HG02642 (cell line): Measurements from ENCODE around the gene SLC26A8.
A peak's percentile ranks its signal among the peaks of the same experiment; 100 is the strongest.
"Not testable (repeated sequence)": the region's sequence is repeated elsewhere in the genome, so short reads cannot be mapped to it uniquely, and the experiment has no call there.

Experiments used
- ATAC-seq: cut with Tn5 transposase; IDR thresholded peaks from one replicate; pipeline ENCODE4 v1.9.1; 2021; ENCODE audit warnings: mild to moderate bottlenecking; ENCODE audit not compliant: unreplicated experiment, poor library complexity

SLC26A8 gene

DNA sequence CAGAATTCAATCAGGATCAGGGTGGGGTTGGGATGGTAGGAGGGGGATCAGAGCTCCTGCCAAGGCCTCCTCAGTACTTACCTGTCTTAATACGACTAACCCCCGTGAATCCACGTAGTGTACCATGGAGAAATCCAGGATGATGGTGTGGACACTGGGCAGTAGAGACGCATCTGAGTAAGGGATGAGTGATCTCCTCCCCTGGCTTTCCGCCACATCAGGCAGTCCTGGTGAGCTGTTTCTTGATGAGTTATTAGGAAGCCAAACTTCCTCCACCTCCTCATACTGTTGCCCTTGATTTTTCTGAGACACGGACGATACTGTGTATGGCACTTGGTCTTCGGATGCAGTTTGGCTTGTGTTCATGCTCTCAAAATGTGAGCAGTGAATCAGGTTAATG lies 69.4 kb downstream of the SLC26A8 start:
- ATAC-seq, result no peak

DNA sequence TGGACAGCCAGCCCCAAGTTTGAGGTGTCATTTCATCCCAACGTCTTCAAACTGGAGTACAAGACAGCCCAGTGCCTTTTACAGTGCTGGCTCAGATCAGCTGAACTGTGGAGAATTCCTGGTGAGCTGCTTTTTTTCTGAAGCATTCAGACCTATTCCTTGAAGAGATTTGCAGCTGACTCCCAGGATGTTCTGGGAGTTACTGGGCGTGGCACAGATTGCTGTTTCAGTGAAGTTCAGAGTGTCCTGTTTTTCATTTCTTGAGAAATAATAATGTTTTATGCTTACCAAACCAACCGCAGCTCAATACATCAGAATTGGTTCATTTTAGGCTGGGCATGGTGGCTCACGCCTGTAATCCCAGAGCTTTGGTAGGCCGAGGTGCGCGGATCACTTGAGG lies 70.1 kb downstream of the SLC26A8 start:
- no peak for ATAC-seq

DNA sequence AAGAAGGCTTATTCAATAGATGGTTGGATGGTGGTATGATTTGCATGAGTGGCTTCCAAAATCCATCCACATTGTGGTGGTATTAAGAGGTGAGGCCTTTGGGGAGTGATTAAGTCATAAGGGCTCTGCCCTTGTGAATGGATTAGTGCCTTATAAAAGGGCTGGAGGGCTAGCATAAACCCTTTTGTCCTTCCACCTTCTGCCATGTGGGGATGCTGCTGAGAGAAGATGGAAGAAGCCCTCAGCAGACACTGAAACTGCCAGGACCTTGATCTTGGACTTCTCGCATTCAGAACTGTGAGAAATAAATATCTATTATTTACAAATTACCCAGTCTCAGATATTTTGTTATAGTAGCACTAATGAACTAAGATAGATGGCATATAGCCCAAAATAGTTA lies 75.7 kb downstream of the SLC26A8 start:
- no peak for ATAC-seq

- ATAC-seq, result no peak
Observed at GRCh38 chr6:35945650-35946025, 78.8 kb downstream of the SLC26A8 start.

GRCh38 chr6:35943390-35943789 lies 81.1 kb downstream of the SLC26A8 start:
- no peak for ATAC-seq

- ATAC-seq, result no peak
Observed at GRCh38 chr6:35942355-35942754, 82.1 kb downstream of the SLC26A8 start.

- not testable (repeated sequence) for ATAC-seq
Observed at GRCh38 chr6:35941170-35941569, 83.3 kb downstream of the SLC26A8 start.

GRCh38 chr6:35940014-35940413 lies 84.4 kb downstream of the SLC26A8 start:
- not testable (repeated sequence) for ATAC-seq

- ATAC-seq, result not testable (repeated sequence)
Observed at GRCh38 chr6:35939259-35939658, 85.2 kb downstream of the SLC26A8 start.

DNA sequence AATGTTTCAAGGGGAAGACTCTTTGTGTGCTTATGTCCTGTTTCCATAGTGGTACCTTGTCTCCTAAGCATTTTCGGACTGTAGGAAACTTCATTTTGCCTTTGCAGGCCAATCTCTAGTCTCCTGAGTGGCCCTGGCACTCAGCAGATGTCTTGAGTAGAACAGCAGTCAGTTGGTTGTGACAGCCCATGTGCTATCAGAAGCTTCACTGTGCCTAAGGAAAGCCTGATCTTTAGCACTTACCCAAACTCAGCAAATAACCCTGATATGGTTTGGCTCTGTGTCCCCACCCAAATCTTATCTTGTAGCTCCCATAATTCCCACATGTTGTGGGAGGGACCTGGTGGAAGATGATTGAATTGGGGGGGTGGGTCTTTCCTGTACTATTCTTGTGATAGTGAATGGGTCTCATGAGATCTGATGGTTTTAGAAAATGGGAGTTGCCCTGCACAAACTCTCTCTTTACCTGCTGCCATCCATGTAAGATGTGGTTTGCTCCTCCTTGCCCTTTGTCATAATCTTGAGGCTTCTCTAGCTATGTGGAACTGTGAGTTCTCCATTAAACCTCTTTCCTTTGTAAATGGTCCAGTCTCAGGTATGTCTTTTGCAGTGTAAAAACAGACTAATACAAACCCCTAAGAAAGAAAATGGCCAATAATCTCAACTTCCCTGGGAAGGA lies 87.6 kb downstream of the SLC26A8 start:
- no peak for ATAC-seq

DNA sequence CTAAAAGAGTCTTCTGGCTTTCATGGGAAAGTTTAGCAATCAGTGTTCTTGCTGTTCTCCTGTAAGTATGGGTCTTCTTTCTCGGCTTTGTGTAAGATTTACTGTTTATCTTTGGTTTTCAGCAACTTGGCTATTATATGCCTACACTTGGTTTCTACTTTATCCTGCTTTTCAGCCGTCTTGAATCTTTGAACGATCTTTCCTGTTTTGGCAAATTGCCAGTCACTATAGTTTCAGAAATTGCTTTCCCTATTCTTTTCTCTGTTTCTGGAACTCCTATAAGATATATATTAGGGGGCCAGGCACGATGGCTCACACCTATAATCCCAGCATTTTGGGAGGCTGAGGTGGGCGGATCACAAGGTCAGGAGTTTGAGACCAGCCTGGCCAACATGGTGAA lies 89.0 kb downstream of the SLC26A8 start:
- no peak for ATAC-seq

DNA sequence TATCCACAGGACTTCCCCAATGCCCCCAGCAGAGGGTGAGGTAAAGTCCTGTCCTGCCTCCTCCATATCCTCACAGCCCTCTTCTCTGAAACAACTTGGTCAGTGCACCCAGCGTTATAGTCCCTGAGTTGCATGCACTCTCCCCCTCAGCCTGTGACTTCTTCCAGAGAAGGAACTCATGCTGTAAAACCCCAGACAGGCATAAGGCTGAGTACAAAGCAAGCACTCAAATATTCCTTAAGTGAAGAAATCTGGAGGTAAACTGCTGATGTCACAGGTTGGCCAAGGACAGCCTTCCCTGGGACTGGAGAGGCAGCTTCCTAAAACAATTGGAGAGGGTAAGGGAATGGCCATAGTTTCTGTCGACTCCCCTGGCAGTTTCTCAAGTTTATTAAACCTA lies 90.6 kb downstream of the SLC26A8 start:
- no peak for ATAC-seq

- ATAC-seq, result not testable (repeated sequence)
Observed at GRCh38 chr6:35931873-35932272, 92.6 kb downstream of the SLC26A8 start.

- no peak for ATAC-seq
Observed at GRCh38 chr6:35931120-35931561, 93.3 kb downstream of the SLC26A8 start.

DNA sequence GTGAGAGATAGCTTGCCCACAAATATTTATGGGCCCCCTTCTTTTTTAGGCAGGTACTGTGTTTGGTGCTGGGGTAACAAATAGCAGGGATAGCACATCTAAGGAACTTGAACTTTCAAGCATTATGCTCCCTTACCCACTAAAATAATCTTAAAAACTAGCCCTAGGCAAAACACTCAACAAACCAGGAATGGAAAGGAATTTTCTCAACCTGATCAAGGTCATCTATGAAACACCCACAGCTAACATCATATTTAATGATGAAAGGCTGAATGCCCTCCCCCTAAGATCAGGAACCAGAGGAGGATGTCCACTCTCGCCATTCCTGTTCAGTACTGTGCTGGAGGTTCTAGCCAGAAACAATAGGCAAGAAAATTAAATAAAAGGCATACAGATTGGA lies 94.8 kb downstream of the SLC26A8 start:
- no peak for ATAC-seq

DNA sequence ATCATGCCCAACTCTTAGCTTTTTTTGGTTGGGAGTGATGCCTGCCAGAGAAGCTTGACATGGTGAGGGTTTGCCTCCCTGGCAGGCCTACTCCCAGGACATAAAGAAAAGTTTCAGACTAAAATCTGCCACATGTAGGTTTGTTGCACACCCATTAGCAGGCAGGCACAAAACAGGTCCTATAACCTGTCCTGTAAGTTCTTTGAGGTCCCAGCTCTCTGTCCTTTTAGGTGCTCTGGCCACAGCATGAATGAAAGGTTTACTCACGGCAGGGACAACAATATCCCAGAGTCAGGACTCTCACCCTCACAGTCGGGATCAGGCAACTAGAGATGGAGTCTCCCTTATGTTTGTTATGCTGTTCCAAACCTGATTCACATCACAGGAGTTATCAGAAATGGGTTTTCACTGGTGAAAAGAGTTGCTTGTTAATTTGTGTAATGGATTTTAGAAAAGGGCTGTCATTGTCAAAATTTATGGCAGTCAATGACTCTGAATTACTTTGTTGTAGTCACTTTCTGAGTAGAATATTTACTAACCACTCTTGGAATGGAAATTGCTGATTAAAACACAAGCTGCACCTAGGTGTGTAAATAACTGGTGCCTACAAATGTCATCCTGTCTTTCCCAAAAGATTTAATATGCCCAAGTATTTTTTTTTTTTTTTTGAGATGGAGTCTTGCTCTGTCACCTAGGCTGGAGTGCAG lies 97.8 kb downstream of the SLC26A8 start:
- ATAC-seq, result no peak

DNA sequence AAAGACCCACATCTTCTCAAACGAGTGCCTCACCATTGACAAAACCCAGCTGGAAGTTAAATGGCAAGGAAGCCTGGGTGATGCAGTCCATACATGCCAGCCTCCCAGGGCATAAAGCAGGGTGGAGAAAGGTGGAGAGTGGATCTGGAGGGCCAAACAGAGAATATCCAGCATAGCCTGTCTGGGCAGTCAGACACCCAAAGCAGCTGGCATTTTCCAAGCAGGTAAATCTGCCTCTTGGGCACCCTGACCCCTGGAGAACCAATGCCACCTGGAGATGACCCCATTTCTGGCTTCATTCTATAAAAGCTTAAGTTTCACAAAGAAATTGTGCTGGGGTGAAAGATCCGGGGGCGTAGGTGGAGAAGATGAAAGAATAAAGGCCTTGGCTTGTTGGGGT lies 98.5 kb downstream of the SLC26A8 start:
- no peak for ATAC-seq

DNA sequence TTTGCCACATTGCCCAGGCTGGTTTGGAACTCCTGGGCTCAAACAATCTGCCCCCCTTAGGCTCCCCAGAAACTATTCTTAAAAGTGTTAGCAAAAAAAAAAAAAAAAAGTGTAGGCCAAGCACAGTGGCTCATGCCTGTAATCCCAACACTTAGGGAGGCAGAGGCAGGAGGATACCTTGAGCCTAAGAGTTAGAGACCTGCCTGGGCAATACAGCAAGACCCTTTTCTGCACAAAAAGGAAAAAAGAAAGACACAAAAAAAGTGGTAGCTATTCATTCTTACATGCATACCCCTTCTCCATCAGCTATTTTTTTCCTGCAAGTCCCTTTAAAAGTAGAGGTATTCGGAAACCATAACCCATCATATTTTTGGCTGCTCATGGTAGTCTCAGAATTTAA lies 100.3 kb downstream of the SLC26A8 start:
- ATAC-seq, result no peak

DNA sequence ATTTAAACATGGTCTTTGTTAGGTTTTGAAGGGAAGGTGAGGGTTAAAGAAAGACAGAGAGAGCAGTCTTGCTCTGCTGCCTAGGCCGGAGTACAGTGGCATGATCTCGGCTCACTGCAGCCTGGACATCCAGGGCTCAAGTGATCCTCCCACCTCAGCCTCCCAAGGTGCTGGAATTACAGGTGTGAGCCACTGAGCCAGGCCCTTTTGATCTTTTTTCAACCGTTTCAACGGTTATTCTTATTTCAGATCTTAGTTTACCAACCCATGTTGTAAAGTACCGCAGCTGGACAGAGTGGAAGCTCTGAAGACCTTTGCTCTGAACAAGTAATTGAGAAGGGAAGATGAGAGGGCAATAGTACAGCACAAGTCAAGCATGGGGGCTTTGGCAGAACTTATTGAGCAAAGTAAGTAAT lies 102.3 kb downstream of the SLC26A8 start:
- ATAC-seq, result no peak

- peak; percentile 86 for ATAC-seq
Observed at GRCh38 chr6:35920793-35921732, 103.4 kb downstream of the SLC26A8 start, which contains the start of gene SRPK1. TSS of gene SRPK1 (minus strand) at chr6:35921098. CDS start at chr6:35921056, 42 bp downstream.
